GM19023 (cell line): ENCODE results near the gene MIER3.

Source experiments
- ATAC-seq: cut with Tn5 transposase; IDR thresholded peaks from one replicate; pipeline ENCODE4 v1.9.1; 2021; ENCODE audit warnings: mild to moderate bottlenecking, moderate library complexity; ENCODE audit not compliant: unreplicated experiment

Gene MIER3

DNA sequence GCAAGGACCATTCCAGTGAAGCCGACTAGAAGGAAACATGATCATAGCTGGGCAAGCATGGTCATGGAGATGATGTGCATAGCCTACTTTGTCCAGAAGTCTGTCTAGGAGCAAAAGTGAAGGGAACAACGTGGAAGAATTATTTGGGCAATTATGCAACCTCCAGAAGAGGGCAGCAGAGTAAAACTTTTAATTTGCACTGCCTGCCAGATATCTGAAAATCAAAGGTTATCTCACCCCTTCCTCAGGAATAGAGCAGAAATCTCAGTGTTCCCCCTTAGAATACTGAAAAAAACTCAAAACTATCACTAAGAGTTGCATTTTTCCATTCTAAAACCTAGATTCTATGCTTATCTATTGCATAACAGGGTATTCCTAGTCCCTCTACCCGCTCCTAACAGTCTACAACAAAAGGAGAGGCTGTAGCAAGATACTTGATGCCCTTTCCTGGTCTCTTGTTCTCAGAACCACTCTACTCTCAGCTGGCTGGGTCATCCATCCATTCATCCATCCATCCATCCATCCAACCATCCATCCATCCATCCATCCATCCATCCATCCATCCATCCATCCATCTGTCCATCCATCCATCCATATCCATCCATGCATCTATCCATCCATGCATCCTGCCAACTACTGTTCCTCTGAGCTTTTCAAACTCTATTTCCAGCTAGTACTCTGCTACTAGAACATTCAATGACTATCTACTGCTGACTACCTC is 50.9 kb downstream of the MIER3 start:
- ATAC-seq, result no peak

DNA sequence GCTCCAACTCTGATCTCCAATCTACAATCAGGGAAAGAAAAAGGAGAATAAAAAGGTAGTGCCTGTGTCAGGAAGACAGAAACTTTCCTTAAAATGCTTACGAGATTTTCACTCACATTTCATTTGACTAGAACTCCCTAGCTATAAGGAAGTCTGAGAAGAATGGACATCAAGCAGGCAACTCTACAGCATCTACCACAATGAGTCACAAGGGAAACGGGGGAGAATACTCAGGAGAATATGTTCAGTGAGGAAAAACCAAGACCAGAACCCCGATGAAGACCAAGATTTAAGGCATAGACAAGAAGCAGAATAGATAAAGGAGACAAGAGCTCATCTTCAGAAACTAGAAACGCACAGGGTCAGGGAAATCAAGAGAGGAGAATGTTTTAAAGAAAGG is 51.5 kb downstream of the MIER3 start:
- ATAC-seq, result no peak

DNA sequence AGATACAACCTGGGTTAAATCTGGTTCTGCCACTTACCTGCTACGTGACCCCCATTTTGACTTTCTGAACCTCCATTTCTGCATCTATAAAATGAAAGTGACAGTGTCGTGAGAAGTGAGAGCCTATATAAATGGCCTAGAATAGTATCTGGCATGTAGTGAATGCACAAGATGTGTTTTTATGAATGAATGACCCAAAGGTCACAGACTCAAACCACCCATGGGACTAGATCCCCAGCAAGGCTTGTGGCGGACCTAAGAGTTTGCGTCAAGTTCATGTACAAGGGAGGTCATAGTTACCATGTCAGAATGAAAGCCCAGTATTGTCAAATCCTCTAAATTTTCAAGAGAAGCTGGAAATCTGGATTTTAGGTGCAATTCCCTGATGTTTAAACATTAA is 53.7 kb downstream of the MIER3 start:
- ATAC-seq, result no peak

DNA sequence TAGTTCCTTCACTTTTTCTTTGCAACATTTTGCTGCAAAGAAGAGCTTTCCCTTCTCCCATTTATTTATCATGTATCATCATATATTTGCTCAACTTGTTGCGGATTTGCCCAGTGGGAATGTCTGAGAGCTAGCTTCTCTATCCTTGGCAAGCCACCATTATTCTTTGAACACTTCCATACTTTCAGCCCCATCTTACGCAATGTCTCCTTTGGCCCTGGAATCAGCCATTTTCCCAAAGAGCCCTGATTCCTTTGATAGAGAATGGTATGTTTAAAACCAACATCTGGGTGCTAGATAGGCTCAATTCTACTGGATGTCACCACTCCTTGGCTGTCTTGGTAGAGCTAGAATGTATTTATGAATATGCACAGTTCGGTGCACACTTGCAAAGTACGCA is 55.2 kb downstream of the MIER3 start:
- no peak for ATAC-seq

DNA sequence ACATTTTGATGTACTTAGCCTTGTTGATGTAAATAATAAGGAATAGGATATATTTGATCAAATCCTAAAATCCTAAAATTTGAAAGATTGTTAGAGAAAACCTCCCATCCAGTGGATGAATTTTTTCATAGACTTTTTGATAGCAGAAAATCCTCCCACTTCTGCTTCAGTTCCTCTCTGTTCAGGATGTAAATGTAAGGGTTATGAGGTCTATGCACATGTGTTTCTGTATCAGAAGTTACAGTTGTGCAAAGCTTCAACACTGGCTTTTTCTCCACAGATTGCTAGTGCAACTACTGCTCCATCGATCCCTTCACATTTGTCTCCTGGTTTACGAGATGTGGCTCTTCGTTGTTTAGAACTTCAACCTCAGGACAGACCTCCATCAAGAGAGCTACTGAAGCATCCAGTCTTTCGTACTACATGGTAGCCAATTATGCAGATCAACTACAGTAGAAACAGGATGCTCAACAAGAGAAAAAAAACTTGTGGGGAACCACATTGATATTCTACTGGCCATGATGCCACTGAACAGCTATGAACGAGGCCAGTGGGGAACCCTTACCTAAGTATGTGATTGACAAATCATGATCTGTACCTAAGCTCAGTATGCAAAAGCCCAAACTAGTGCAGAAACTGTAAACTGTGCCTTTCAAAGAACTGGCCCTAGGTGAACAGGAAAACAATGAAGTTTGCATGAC is 58.5 kb downstream of the MIER3 start:
- no peak for ATAC-seq

DNA sequence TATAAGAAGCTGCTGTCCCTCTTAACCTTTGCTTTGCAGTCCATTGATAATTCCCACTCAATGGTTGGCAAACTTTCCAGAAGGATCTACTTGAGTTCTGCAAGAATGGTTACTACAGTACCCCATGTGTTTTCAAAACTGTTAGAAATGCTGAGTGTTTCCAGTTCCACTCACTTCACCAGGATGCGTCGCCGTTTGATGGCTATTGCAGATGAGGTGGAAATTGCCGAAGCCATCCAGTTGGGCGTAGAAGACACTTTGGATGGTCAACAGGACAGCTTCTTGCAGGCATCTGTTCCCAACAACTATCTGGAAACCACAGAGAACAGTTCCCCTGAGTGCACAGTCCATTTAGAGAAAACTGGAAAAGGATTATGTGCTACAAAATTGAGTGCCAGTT is 70.4 kb downstream of the MIER3 start:
- no peak for ATAC-seq

DNA sequence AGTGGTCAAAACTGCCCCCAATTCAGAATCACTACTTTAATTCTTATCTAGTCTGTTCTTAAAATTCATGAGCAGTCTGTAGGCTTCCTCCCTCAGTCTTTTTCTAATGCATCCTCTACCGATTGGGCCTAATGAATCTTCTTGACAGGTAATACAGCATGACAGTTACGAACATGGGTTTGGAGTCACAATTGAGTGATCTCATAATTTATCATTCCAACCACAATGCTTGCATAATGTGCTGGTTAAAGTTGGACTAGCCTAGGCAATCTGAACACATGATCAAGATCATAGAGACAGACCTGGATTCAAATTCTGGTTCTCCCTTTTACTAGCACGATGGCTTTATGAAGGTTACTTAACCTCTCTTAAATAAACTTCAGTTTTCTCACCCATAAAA is 75.6 kb downstream of the MIER3 start:
- ATAC-seq, result no peak

DNA sequence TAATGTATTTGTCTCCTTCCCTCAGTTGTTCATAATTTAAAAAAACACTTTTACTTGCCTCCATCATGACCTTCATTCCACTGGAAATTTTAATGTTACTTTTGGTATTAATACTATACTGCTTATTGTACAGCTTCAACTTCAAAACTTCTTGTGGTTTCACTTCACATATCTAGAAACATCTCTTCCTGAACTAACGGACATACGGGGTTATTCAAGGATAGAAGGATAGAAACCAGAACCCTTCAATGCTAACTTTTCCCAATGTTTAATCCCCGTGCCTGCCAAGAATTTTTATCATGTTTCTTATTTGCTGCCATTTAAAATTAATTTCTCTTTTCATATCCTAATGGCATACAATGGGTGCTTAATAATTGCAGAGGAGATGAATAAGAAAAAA is 78.9 kb downstream of the MIER3 start:
- no peak for ATAC-seq

DNA sequence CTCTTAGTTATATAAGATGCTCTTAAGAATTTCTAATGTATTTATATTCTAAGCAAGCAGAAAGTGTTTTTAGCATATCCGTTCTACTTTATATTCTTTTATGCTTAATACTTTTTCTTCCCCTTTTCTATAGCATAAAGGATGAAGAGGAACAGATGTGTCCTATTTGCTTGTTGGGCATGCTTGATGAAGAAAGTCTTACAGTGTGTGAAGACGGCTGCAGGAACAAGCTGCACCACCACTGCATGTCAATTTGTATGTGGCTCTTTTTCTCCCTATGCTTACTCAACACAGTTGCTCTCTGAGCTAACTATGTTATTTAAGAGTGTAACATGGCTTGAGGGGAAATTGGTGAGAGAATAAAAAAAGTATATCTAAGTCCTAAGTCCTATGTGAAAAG is 80.1 kb downstream of the MIER3 start:
- no peak for ATAC-seq
